Rectal smooth muscle tissue (tissue), 1 donor: ENCODE results near the gene DGKI.

Experiments used
- H3K27ac ChIP-seq: one replicate; pipeline ENCODE4 v1.7.0; 2013; ENCODE audit warnings: low read depth, low read length, inconsistent platforms
- H3K27me3 ChIP-seq: one replicate; pipeline ENCODE4 v1.7.0; 2013; ENCODE audit warnings: low read length; ENCODE audit not compliant: control insufficient read depth, insufficient read depth
- H3K36me3 ChIP-seq: one replicate; pipeline ENCODE4 v1.7.0; 2013; ENCODE audit warnings: low read length; ENCODE audit not compliant: control insufficient read depth, insufficient read depth
- H3K4me1 ChIP-seq: one replicate; pipeline ENCODE4 v1.7.0; 2013; ENCODE audit warnings: low read length; ENCODE audit not compliant: control insufficient read depth, insufficient read depth
- H3K4me3 ChIP-seq: one replicate; pipeline ENCODE4 v1.7.0; 2013; ENCODE audit warnings: low read length
- H3K9ac ChIP-seq: one replicate; pipeline ENCODE4 v1.7.0; 2013; ENCODE audit warnings: low read length

The DGKI gene

GRCh38 chr7:137539111-137539715 is 307.6 kb downstream of the DGKI start:
- Histone ChIP-seq H3K4me1 (no peaks in the 10 kb centered on the region), H3K4me3 (no peak overlapping the region), H3K27ac (no peak overlapping the region), H3K36me3 (no peaks in the 10 kb centered on the region), H3K9ac (no peak overlapping the region), H3K27me3 (no peaks in the 10 kb centered on the region)

- H3K9ac ChIP-seq: no peak overlapping the region
- no peaks in the 10 kb centered on the region for H3K36me3 ChIP-seq
- H3K27ac ChIP-seq: no peak overlapping the region
- H3K4me3 ChIP-seq: no peak overlapping the region
- H3K4me1 ChIP-seq: no peaks in the 10 kb centered on the region
- no peaks in the 10 kb centered on the region for H3K27me3 ChIP-seq
These were observed 308.4 kb downstream of the DGKI start for GRCh38 chr7:137538361-137538762.

- H3K4me1 ChIP-seq: no peaks in the 10 kb centered on the region
- H3K9ac ChIP-seq: no peak overlapping the region
- H3K4me3 ChIP-seq: no peak overlapping the region
- no peaks in the 10 kb centered on the region for H3K36me3 ChIP-seq
- H3K27me3 ChIP-seq: no peaks in the 10 kb centered on the region
- H3K27ac ChIP-seq: no peak overlapping the region
These were observed 311.2 kb downstream of the DGKI start for GRCh38 chr7:137535579-137535978.

GRCh38 chr7:137531671-137532070 is 315.1 kb downstream of the DGKI start:
- no peak overlapping the region for H3K9ac ChIP-seq
- H3K36me3 ChIP-seq: no peaks in the 10 kb centered on the region
- no peak overlapping the region for H3K4me3 ChIP-seq
- H3K27me3 ChIP-seq: no peaks in the 10 kb centered on the region
- H3K27ac ChIP-seq: no peak overlapping the region
- no peaks in the 10 kb centered on the region for H3K4me1 ChIP-seq

GRCh38 chr7:137527634-137528033 is 319.1 kb downstream of the DGKI start:
- Histone ChIP-seq H3K4me3 (no peak overlapping the region), H3K4me1 (no peaks in the 10 kb centered on the region)

GRCh38 chr7:137523171-137523570 is 323.6 kb downstream of the DGKI start:
- no peak overlapping the region for H3K4me3 ChIP-seq
- no peaks in the 10 kb centered on the region for H3K4me1 ChIP-seq
- no peaks in the 10 kb centered on the region for H3K36me3 ChIP-seq
- no peak overlapping the region for H3K9ac ChIP-seq
- no peak overlapping the region for H3K27ac ChIP-seq
- no peaks in the 10 kb centered on the region for H3K27me3 ChIP-seq

More at GRCh38 chr7:137527634-137528033, 319.1 kb downstream of the DGKI start:
- H3K27ac ChIP-seq: no peak overlapping the region
- no peaks in the 10 kb centered on the region for H3K36me3 ChIP-seq
- no peaks in the 10 kb centered on the region for H3K27me3 ChIP-seq
- no peak overlapping the region for H3K9ac ChIP-seq

- Histone ChIP-seq H3K27ac (no peak overlapping the region), H3K4me3 (no peak overlapping the region), H3K9ac (no peak overlapping the region), H3K27me3 (no peaks in the 10 kb centered on the region), H3K36me3 (no peaks in the 10 kb centered on the region), H3K4me1 (no peaks in the 10 kb centered on the region)
These were observed 325.3 kb downstream of the DGKI start for GRCh38 chr7:137521451-137521850.

- Histone ChIP-seq H3K27ac (no peak overlapping the region), H3K4me3 (no peak overlapping the region), H3K36me3 (no peaks in the 10 kb centered on the region), H3K27me3 (no peaks in the 10 kb centered on the region), H3K9ac (no peak overlapping the region), H3K4me1 (no peaks in the 10 kb centered on the region)
These were observed 326.8 kb downstream of the DGKI start for GRCh38 chr7:137519947-137520346.

- Histone ChIP-seq H3K36me3 (no peaks in the 10 kb centered on the region), H3K27me3 (no peaks in the 10 kb centered on the region), H3K9ac (no peak overlapping the region), H3K4me3 (no peak overlapping the region), H3K4me1 (no peaks in the 10 kb centered on the region), H3K27ac (no peak overlapping the region)
These were observed 327.5 kb downstream of the DGKI start for GRCh38 chr7:137519181-137519691.

- H3K4me3 ChIP-seq: no peak overlapping the region
- H3K36me3 ChIP-seq: no peaks in the 10 kb centered on the region
- H3K4me1 ChIP-seq: peaks cover 3% of the 10 kb centered on the region
- H3K9ac ChIP-seq: no peak overlapping the region
- no peaks in the 10 kb centered on the region for H3K27me3 ChIP-seq
- H3K27ac ChIP-seq: no peak overlapping the region
These were observed 333.7 kb downstream of the DGKI start for GRCh38 chr7:137513091-137513490.

GRCh38 chr7:137507096-137507495 is 339.7 kb downstream of the DGKI start:
- Histone ChIP-seq H3K4me3 (no peak overlapping the region), H3K27me3 (no peaks in the 10 kb centered on the region), H3K4me1 (peaks cover 5% of the 10 kb centered on the region), H3K27ac (no peak overlapping the region), H3K9ac (no peak overlapping the region), H3K36me3 (no peaks in the 10 kb centered on the region)

- no peak overlapping the region for H3K9ac ChIP-seq
- H3K4me3 ChIP-seq: no peak overlapping the region
- no peaks in the 10 kb centered on the region for H3K27me3 ChIP-seq
- no peak overlapping the region for H3K27ac ChIP-seq
- no peaks in the 10 kb centered on the region for H3K36me3 ChIP-seq
- H3K4me1 ChIP-seq: peaks cover 5% of the 10 kb centered on the region
These were observed 340.7 kb downstream of the DGKI start for GRCh38 chr7:137506031-137506430.

GRCh38 chr7:137501562-137501961 is 345.2 kb downstream of the DGKI start:
- no peaks in the 10 kb centered on the region for H3K27me3 ChIP-seq
- no peak overlapping the region for H3K4me3 ChIP-seq
- H3K27ac ChIP-seq: no peak overlapping the region
- H3K4me1 ChIP-seq: no peaks in the 10 kb centered on the region
- no peak overlapping the region for H3K9ac ChIP-seq
- no peaks in the 10 kb centered on the region for H3K36me3 ChIP-seq
